Pancreas (tissue), 10 donors: ENCODE data around the gene EFNA5. TPM values are rescaled to one million over a fixed set of nuclear protein-coding genes. Genes with fewer than 3 reads are reported as not detected.

Source experiments
- ATAC-seq, 4 donors: fragments of 200-7000 bp; cut with Tn5 transposase; one replicate each; pipeline versions ENCODE4 v1.8.0 to v1.9.1; 2020; ENCODE audit warnings: mild to moderate bottlenecking in 4 of 4, moderate library complexity in 4 of 4
- DNase-seq, 6 donors: peaks; one replicate each; pipeline ENCODE4 v3.0.0-alpha.2; 2020
- FAIRE-seq: peaks from 2 replicates; lab custom pipeline; 2012; peaks lifted over from hg19 to GRCh38; lab: Jason Lieb, UNC
- H3K27ac ChIP-seq, 4 donors: fragments of 200-600 bp; sonication (generic); 1 replicate in 3 of 4; 2 replicates in 1 of 4; pipeline versions ENCODE4 v1.5.0 to v1.8.0; 2020
- H3K27me3 ChIP-seq, 4 donors: fragments of 200-600 bp; one replicate each; pipeline ENCODE4 v1.8.0; 2021
- H3K36me3 ChIP-seq, 3 donors: fragments of 200-600 bp; sonication (generic) in 1 of 3; one replicate each; pipeline versions ENCODE4 v1.5.0 to v1.8.0; 2020 to 2021
- H3K4me1 ChIP-seq, 3 donors: fragments of 200-600 bp; one replicate each; pipeline ENCODE4 v1.8.0; 2021
- H3K4me3 ChIP-seq, 4 donors: fragments of 200-600 bp; sonication (generic) in 2 of 4; one replicate each; pipeline versions ENCODE4 v1.5.0 to v1.8.0; 2020 to 2021
- H3K9me3 ChIP-seq, 4 donors: fragments of 200-600 bp; one replicate each; pipeline ENCODE4 v1.8.0; 2021
- WGBS, 2 donors: extraction: QIAGEN DNeasy Blood & Tissue Kit; methylation state at CpG; one replicate each; pipeline ENCODE4 v1.1.7; 2013; 5-methylcytosine and 5-hydroxymethylcytosine counted together
- intact Hi-C, 3 donors: fragments of 100-400 bp; cut with DNase I; formaldehyde crosslinking; loops; one replicate each; pipeline versions ENCODE4 v1.11.1 to v1.14.2; 2022
- polyA plus RNA-seq, 2 donors: library from polyadenylated mRNA; stranded (reverse); fragments of 200-250 nt; gene quantifications; one replicate each; pipeline ENCODE4 v1.2.3, GENCODE V29; 2013
- total RNA-seq, 6 donors: library from RNA; stranded (reverse); fragmentation: NEBNext Ultra II Directional in 4 of 6; extraction: Animal tissue kit (Norgen Biotek cat#: 25700) in 4 of 6; gene quantifications; one replicate each; pipeline versions ENCODE4 v1.2.1 to v1.2.4, GENCODE V29; 2021 to 2023
- TF ChIP-seq, protein P1 (sequence below), 4 donors: fragments of 200-600 bp; sonication (generic) in 3 of 4; IDR thresholded peaks; one replicate each; pipeline versions ENCODE4 v1.5.0 to v1.8.0; 2021; ENCODE audit warnings: antibody characterized with exemption in 4 of 4
- donor health status: healthy with polysubstance abuse.
- donor health status: DM: no; HTN: no; CAD: no; lungs with moderate emphysema.
- donor health status: DM: no; HTN: no; CAD: no.
- donor health status: control.
- donor health status: control.
- donor health status: Bipolar disorder and iron deficiency.
- donor health status: DM: yes; HTN: yes; CAD: no.
- donor health status: DM: no; HTN: no; CAD: no.
- donor health status: DM: no; HTN: no; CAD: no.
- donor health status: DM: yes; HTN: yes; CAD: no.

Gene EFNA5
- total and polyA plus RNA-seq, 8 donors, result 0.23 to 3.8 (median 2.1) TPM

DNA sequence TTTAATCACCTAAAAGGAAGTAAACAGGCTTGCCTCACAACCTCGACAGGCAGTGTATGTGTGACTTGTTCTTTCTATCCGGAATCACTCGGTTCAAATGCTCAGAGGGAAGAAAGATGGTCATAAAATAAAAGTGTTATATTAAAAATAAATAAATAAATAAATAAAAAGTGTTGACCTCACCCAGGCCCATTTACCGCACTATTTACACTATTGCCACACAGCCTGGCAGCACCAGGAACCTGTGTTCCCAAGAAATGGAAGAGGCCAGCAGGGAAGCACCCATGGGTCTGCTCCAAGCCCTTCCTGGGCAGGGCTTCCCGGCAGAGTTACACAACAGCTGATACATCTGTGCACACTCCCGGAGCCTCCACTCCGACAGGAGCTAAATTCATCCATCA lies 127.9 kb downstream of the EFNA5 start:
- DNase-seq (peak; percentile 64 to 81 (median 78)), FAIRE-seq (no peak), ATAC-seq (peak; percentile 82 to 95 (median 88))
- H3K9me3 ChIP-seq, result no peaks in the 10 kb centered on the region
- H3K4me1 ChIP-seq, result peaks cover 7 to 31% (median 17%) of the 10 kb centered on the region in 3 donors
- peak overlapping the region in 1 of 4 donors; percentile 4 for H3K4me3 ChIP-seq
- TF ChIP-seq, protein P1, sequence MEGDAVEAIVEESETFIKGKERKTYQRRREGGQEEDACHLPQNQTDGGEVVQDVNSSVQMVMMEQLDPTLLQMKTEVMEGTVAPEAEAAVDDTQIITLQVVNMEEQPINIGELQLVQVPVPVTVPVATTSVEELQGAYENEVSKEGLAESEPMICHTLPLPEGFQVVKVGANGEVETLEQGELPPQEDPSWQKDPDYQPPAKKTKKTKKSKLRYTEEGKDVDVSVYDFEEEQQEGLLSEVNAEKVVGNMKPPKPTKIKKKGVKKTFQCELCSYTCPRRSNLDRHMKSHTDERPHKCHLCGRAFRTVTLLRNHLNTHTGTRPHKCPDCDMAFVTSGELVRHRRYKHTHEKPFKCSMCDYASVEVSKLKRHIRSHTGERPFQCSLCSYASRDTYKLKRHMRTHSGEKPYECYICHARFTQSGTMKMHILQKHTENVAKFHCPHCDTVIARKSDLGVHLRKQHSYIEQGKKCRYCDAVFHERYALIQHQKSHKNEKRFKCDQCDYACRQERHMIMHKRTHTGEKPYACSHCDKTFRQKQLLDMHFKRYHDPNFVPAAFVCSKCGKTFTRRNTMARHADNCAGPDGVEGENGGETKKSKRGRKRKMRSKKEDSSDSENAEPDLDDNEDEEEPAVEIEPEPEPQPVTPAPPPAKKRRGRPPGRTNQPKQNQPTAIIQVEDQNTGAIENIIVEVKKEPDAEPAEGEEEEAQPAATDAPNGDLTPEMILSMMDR (IDR thresholded peaks at IDR 0.05), result no peak
- intact Hi-C loops, result no loop called here
- H3K36me3 ChIP-seq, result no peaks in the 10 kb centered on the region
- peak overlapping the region in 3 of 4 donors; percentile 25 to 84 (median 71) for H3K27ac ChIP-seq
- 23 to 24% methylated on average over 7 of the region's 7 CpGs for WGBS, 2 donors
- H3K27me3 ChIP-seq, result no peaks in the 10 kb centered on the region

DNA sequence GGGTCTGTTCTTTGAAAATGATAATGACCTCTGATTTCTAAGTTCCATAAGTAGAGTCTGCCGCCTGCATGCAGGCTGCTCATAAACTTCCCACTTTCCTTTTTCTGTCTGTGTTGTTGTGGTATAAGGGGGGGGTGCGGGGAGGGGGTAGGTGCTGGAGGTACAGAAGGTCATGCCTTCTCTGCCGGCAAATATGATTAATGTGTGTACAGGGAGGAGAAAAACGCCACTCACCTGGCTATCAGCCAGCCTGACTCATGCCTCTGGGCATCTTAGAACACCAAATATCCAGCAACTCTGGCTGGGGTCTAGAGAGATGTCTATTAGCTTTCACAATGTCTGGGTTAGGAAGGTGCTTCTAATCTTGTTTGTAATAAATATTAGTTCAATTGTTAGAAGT lies 128.3 kb downstream of the EFNA5 start:
- H3K27ac ChIP-seq, result peak overlapping the region in 3 of 4 donors; percentile 25 to 84 (median 71)
- intact Hi-C loops, result no loop called here
- peaks cover 7 to 31% (median 17%) of the 10 kb centered on the region in 3 donors for H3K4me1 ChIP-seq
- TF ChIP-seq, protein P1 (IDR thresholded peaks at IDR 0.05), result no peak
- WGBS, 2 donors, result 15 to 18% methylated on average over 4 of the region's 4 CpGs
- H3K27me3 ChIP-seq, result no peaks in the 10 kb centered on the region
- no peaks in the 10 kb centered on the region for H3K9me3 ChIP-seq
- FAIRE-seq (no peak), DNase-seq (peak; percentile 81 to 92 (median 88)), ATAC-seq (peak; percentile 88 to 93 (median 92))
- H3K4me3 ChIP-seq, result peak overlapping the region in 1 of 4 donors; percentile 4
- no peaks in the 10 kb centered on the region for H3K36me3 ChIP-seq

DNA sequence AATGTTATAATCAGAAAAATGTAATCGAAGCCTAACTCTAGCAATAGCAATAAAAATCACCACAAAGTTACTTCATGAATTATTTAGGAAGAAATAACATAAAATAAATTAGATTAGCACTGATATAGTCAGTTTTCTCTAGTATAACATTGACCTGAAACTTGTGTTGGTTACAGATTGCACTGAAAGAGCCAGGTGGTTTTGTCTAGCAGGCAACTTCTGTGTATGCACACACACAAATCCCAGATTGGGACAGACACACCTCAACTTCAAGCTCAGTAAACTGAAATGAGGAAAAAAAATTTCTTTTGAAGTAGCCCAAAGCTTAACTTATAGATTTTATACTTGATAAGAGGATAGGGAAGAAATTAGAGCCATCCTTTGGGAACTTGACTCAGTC lies 129.3 kb downstream of the EFNA5 start:
- FAIRE-seq, result no peak
- 57 to 75% methylated on average over 1 of the region's 1 CpG for WGBS, 2 donors
- Histone ChIP-seq H3K36me3 (no peaks in the 10 kb centered on the region), H3K9me3 (no peaks in the 10 kb centered on the region), H3K4me1 (peaks cover 7 to 31% (median 17%) of the 10 kb centered on the region in 3 donors), H3K27ac (peak overlapping the region in 2 of 4 donors; percentile 71 to 84), H3K4me3 (no peak overlapping the region), H3K27me3 (no peaks in the 10 kb centered on the region)
- intact Hi-C loops, result no loop called here
- ATAC-seq, result no peak
- DNase-seq, result no peak
- TF ChIP-seq, protein P1 (IDR thresholded peaks at IDR 0.05), result no peak

DNA sequence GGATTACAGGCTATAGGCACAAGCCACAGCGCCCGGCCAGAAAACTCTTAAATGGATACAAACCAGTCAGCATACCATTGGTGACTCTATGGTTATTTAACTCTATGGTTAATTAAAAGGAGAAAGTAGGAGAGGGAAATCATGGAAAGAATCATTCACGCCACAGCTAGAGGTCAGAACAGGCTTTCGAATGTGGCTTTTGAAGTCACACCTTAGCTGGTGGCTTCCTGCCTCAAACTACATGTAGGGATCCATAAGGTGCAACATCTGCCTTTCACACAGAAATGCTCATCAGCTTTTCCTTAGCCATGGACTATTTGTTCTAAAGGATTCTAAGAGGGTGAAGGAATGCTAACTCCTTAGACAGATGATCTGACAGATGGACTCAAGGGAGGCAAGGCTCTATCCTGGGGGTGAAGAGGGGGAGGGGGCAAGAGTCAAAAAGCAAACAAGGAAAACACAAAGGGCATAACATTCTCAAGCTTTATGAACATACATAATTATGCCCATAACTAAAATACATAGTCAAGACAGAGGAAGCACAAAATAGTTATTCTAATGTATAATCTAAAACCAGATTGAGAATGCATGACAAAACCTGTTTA lies 130.9 kb downstream of the EFNA5 start:
- H3K4me3 ChIP-seq, result no peak overlapping the region
- TF ChIP-seq, protein P1 (IDR thresholded peaks at IDR 0.05), result no peak
- no peak for ATAC-seq
- no peaks in the 10 kb centered on the region for H3K36me3 ChIP-seq
- no peak overlapping the region for H3K27ac ChIP-seq
- FAIRE-seq, result no peak
- DNase-seq, result no peak
- peaks cover 7 to 25% (median 17%) of the 10 kb centered on the region in 3 donors for H3K4me1 ChIP-seq
- intact Hi-C loops, result no loop called here
- 93 to 95% methylated on average over 4 of the region's 4 CpGs for WGBS, 2 donors
- no peaks in the 10 kb centered on the region for H3K27me3 ChIP-seq
- no peaks in the 10 kb centered on the region for H3K9me3 ChIP-seq

DNA sequence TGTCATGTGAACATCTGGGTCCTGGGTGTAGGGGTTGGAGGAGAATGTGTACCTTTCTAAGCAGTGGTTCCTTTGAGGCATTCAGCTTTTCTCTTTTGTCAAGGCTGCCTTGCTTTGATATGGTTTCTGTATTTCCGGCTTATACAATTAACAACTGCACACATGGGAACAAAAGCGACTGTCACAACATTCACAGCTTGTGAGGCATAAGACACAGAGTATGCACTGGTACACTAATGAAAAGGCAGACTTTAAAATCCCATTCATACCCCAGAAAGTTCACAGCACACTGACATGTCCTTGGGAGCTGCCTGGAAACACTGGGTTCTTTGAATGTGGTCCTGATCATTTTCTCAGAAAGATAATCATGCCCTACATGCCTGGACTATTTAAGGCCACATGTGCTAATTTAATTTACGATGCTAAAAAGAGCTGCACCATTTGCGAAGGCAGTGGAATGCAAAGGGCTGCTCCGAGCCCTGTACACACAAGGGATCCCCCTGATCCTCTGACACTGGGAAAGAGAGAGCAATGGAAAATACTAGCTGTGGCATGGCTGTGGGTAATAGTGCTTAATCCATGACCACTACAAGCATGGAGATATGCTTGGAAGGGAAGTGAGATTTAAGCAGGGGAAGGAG lies 131.8 kb downstream of the EFNA5 start:
- no peaks in the 10 kb centered on the region for H3K36me3 ChIP-seq
- no peaks in the 10 kb centered on the region for H3K27me3 ChIP-seq
- FAIRE-seq, result no peak
- 80 to 85% methylated on average over 5 of the region's 5 CpGs for WGBS, 2 donors
- intact Hi-C loops, result no loop called here
- TF ChIP-seq, protein P1 (IDR thresholded peaks at IDR 0.05), result no peak
- H3K27ac ChIP-seq, result no peak overlapping the region
- H3K9me3 ChIP-seq, result no peaks in the 10 kb centered on the region
- DNase-seq, result no peak
- H3K4me1 ChIP-seq, result peaks cover 7 to 18% (median 10%) of the 10 kb centered on the region in 3 donors
- no peak overlapping the region for H3K4me3 ChIP-seq
- no peak for ATAC-seq
